SK-N-MC (cell line): ENCODE data around the gene SON.

Experiments
- DNase-seq: peaks from one replicate; pipeline ENCODE4 v3.0.0-alpha.2; 2011; ENCODE audit warnings: low read depth, low spot score
- H3K27ac ChIP-seq: fragments of 200-600 bp; sonication (generic); 2 replicates; pipeline ENCODE4 v1.5.1; 2016; ENCODE audit warnings: mixed run types
- H3K36me3 ChIP-seq: fragments of 200-600 bp; sonication (generic); 2 replicates; pipeline ENCODE4 v1.6.1; 2017; ENCODE audit warnings: antibody characterized with exemption, low read length, mixed read lengths; ENCODE audit not compliant: insufficient read depth
- H3K4me3 ChIP-seq: fragments of 200-600 bp; sonication (generic); 2 replicates; pipeline ENCODE4 v1.5.1; 2016
- H3K9ac ChIP-seq: fragments of 200-600 bp; sonication (generic); 2 replicates; pipeline ENCODE4 v1.8.0; 2017; ENCODE audit warnings: mixed run types, mixed read lengths; ENCODE audit not compliant: insufficient read length
- H3K9me3 ChIP-seq: fragments of 200-600 bp; sonication (generic); 2 replicates; pipeline ENCODE4 v1.6.1; 2017; ENCODE audit warnings: low read depth, mild to moderate bottlenecking, antibody characterized with exemption, low read length, moderate library complexity, mixed read lengths
- EZH2 ChIP-seq: fragments of 200-600 bp; sonication (generic); IDR thresholded peaks from one replicate; pipeline ENCODE4 v1.6.1; 2017; ENCODE audit warnings: antibody characterized with exemption
- FOXP2 ChIP-seq: optimal IDR thresholded peaks from 2 replicates; pipeline ENCODE3; 2011; ENCODE audit warnings: mild to moderate bottlenecking, moderate library complexity; ENCODE audit not compliant: insufficient read depth; ENCODE audit errors: extremely low read length, control extremely low read depth
- POLR2AphosphoS5 ChIP-seq: IDR thresholded peaks from 2 replicates; pipeline ENCODE4 v1.6.1; 2012; ENCODE audit warnings: mild to moderate bottlenecking, low read depth, low read length, borderline replicate concordance

Gene SON

GRCh38 chr21:33514229-33514628 is 28.6 kb upstream of the SON start:
- no peak for DNase-seq
- TF ChIP-seq EZH2 (no peak), POLR2AphosphoS5 (no peak)
- Histone ChIP-seq H3K9me3 (no peaks in the 10 kb centered on the region), H3K4me3 (no peak overlapping the region), H3K27ac (no peak overlapping the region), H3K9ac (no peak overlapping the region), H3K36me3 (peaks cover 97% of the 10 kb centered on the region)

GRCh38 chr21:33518899-33519298 is 23.9 kb upstream of the SON start:
- H3K9ac ChIP-seq = no peak overlapping the region
- peaks cover 93% of the 10 kb centered on the region for H3K36me3 ChIP-seq
- no peak overlapping the region for H3K27ac ChIP-seq
- H3K4me3 ChIP-seq = no peak overlapping the region
- TF ChIP-seq EZH2 (no peak), POLR2AphosphoS5 (no peak), FOXP2 (no peak)
- DNase-seq = no peak
- no peaks in the 10 kb centered on the region for H3K9me3 ChIP-seq

GRCh38 chr21:33522297-33522952 is 20.4 kb upstream of the SON start:
- Histone ChIP-seq H3K27ac (peak overlapping the region; percentile 38), H3K36me3 (peaks cover 83% of the 10 kb centered on the region), H3K4me3 (no peak overlapping the region), H3K9me3 (no peaks in the 10 kb centered on the region), H3K9ac (no peak overlapping the region)
- DNase-seq = no peak
- TF ChIP-seq POLR2AphosphoS5 (no peak), EZH2 (no peak), FOXP2 (no peak)

GRCh38 chr21:33522953-33523349 is 19.9 kb upstream of the SON start:
- Histone ChIP-seq H3K9me3 (no peaks in the 10 kb centered on the region), H3K27ac (peak overlapping the region; percentile 38), H3K4me3 (no peak overlapping the region), H3K36me3 (peaks cover 83% of the 10 kb centered on the region), H3K9ac (no peak overlapping the region)
- TF ChIP-seq FOXP2 (no peak), EZH2 (no peak), POLR2AphosphoS5 (no peak)
- DNase-seq = no peak

- Histone ChIP-seq H3K9ac (no peak overlapping the region), H3K36me3 (peaks cover 98% of the 10 kb centered on the region), H3K27ac (peak overlapping the region; percentile 29; the same call in 1 of the 2 replicates), H3K4me3 (no peak overlapping the region), H3K9me3 (no peaks in the 10 kb centered on the region)
- no peak for TF ChIP-seq POLR2AphosphoS5
- TF ChIP-seq FOXP2 = no peak
- no peak for TF ChIP-seq EZH2
- no peak for DNase-seq
Measured at GRCh38 chr21:33531007-33531406, 11.8 kb upstream of the SON start.

- H3K36me3 ChIP-seq = peaks cover 85% of the 10 kb centered on the region
- no peak for TF ChIP-seq EZH2
- no peak for TF ChIP-seq POLR2AphosphoS5
- no peak for TF ChIP-seq FOXP2
Measured at GRCh38 chr21:33537212-33537611, 5.6 kb upstream of the SON start.

GRCh38 chr21:33539616-33540015 is 3.2 kb upstream of the SON start:
- H3K4me3 ChIP-seq = no peak overlapping the region
- TF ChIP-seq EZH2 (no peak), POLR2AphosphoS5 (no peak), FOXP2 (no peak)
- DNase-seq = no peak
- peaks cover 62% of the 10 kb centered on the region for H3K36me3 ChIP-seq
- no peak overlapping the region for H3K27ac ChIP-seq
- H3K9me3 ChIP-seq = no peaks in the 10 kb centered on the region
- H3K9ac ChIP-seq = no peak overlapping the region

More at GRCh38 chr21:33537212-33537611, 5.6 kb upstream of the SON start:
- Histone ChIP-seq H3K9ac (no peak overlapping the region), H3K9me3 (no peaks in the 10 kb centered on the region), H3K4me3 (no peak overlapping the region), H3K27ac (no peak overlapping the region)
- DNase-seq = no peak

- DNase-seq = no peak
- TF ChIP-seq EZH2 (no peak), FOXP2 (no peak)
- peaks cover 52% of the 10 kb centered on the region for H3K36me3 ChIP-seq
- peak overlapping the region; percentile 95 for H3K9ac ChIP-seq
- H3K9me3 ChIP-seq = no peaks in the 10 kb centered on the region
- H3K4me3 ChIP-seq = peak overlapping the region; percentile 99
- H3K27ac ChIP-seq = 0 out of 2 replicates have a peak overlapping the region, but pooled peaks have one; percentile 3
Measured at GRCh38 chr21:33540711-33541104, 2.1 kb upstream of the SON start.

GRCh38 chr21:33541105-33541711 is 1.6 kb upstream of the SON start:
- TF ChIP-seq FOXP2 (no peak), POLR2AphosphoS5 (no peak), EZH2 (no peak)
- no peak for DNase-seq
- Histone ChIP-seq H3K36me3 (peaks cover 52% of the 10 kb centered on the region), H3K9me3 (no peaks in the 10 kb centered on the region), H3K4me3 (peak overlapping the region; percentile 99), H3K27ac (peak overlapping the region; percentile 98), H3K9ac (peak overlapping the region; percentile 95)
